COR-L47 (cell line): ENCODE results near the gene LHFPL3.

ENCODE experiments used
- DNase-seq: peaks from one replicate; lab custom pipeline; 2025; lab: John Stamatoyannopoulos, UW

The LHFPL3 gene

GRCh38 chr7:104371216-104371979, 43.0 kb downstream of the LHFPL3 start:
- DNase-seq: no peak

GRCh38 chr7:104371980-104372357, 43.6 kb downstream of the LHFPL3 start:
- DNase-seq: no peak

GRCh38 chr7:104382616-104383015, 54.2 kb downstream of the LHFPL3 start:
- DNase-seq: no peak

DNA sequence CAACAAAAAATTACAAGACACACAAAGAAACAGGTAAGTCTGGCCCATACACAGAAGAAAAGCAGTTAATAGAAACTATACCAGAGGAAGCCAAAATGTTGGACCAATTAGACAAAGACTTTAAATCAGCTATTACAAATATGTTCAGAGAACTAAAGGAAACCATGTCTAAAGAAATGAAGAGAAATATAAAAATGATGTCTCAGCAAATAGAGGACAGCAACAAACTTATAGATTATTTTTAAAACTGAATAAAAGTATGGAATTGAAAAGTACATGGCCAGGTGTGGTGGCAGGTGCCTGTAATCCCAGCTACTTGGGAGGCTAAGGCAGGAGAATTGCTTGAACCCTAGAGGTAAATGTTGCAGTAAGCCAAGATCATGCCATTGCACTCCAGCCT, 58.5 kb downstream of the LHFPL3 start:
- DNase-seq: no peak

DNA sequence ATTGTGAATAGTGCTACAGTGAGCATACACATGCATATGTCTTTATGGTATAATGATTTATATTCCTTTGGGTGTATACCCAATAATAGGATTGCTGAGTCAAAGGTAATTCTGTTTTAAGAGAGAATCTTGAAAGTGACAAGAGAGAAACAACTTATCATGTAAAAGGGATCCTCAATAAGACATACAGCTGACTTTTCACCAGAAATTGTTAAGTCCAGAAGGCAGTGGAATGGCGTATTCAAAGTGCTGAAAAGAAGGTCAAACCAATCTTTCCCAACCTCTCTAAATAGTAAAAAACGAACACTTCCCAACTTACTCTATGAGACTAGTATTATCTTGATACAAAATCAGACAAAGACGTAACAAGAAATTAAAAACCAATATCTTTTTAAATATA, 59.8 kb downstream of the LHFPL3 start:
- no peak for DNase-seq

DNA sequence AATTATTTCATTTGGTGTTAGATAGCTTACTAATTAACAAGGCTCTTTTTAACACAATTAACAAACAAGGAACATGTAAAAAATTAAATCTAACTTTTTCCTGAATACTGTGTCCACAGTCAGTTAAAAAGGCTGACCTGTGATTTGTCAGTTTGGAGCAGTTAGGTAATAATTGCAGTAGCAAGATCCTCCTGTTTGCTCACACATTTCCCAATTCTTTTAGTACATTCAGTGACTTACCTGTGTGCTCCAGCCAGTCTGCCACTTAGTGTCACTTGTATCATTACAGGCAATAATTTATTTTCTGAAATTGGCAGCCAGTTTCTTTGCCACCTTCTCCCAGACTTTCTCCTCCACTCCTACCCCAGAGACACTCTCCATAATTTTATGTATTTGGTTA, 66.8 kb downstream of the LHFPL3 start:
- DNase-seq: no peak

- no peak for DNase-seq
Measured at GRCh38 chr7:104397442-104397841, 69.0 kb downstream of the LHFPL3 start.

- no peak for DNase-seq
Measured at GRCh38 chr7:104408371-104408770, 80.0 kb downstream of the LHFPL3 start.

DNA sequence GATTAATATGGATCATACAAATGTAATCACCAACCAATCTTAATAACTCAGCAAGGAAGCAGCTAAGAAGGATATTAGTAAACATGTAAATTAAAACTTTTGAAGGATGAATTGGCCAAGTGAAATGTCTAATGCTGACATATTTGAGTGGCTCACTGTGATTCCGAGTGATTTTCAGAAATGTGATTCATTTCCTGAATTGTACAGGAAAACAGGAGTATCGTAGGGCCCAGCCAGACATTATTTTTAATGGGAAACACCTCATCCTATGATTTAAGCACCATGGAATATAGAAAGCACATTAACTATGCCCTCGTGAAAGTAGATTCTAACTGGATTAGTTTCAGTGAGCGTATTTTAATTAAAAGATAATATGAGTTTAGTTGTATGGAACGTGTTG, 82.3 kb downstream of the LHFPL3 start:
- DNase-seq: no peak

DNA sequence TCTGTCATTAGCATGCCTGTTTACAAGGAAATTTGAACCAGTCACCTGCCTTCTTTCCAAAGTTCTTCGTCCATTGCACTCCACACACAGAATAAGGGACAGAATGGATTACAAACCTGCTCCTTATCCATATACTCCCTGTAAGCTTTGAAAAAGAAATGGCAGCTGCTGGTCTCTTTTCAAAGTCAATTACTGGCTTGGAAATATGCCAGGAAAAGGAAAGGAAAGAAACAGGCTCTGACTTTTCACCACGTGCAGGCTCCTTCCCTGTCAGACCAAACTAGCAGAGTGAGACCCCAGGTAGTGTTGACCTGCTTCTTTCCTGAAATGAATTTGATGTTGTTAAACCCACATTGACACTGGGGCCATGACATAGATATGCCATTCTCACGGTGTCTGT, 84.5 kb downstream of the LHFPL3 start:
- DNase-seq: peak; percentile 43

- DNase-seq: no peak
Measured at GRCh38 chr7:104414216-104414615, 85.8 kb downstream of the LHFPL3 start.

DNA sequence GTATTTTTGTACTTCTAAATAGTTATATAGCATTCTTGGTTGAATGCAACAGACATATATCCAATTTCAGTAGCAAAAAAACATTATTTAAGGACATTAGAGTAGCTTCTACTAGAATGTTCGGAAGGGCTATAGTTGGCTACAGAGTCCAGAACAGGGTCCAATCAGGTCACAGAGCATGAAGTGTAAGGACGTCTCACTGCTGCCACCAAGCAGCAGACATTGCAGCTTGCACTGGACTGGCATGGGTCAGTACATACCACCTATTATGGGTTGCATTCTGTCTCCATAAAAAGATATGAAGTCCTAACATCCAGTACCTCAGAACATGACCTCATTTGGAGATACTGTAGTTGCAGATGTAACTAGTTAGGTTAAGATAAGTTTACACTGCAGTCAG, 87.3 kb downstream of the LHFPL3 start:
- no peak for DNase-seq

GRCh38 chr7:104416866-104417393, 88.5 kb downstream of the LHFPL3 start:
- no peak for DNase-seq

DNA sequence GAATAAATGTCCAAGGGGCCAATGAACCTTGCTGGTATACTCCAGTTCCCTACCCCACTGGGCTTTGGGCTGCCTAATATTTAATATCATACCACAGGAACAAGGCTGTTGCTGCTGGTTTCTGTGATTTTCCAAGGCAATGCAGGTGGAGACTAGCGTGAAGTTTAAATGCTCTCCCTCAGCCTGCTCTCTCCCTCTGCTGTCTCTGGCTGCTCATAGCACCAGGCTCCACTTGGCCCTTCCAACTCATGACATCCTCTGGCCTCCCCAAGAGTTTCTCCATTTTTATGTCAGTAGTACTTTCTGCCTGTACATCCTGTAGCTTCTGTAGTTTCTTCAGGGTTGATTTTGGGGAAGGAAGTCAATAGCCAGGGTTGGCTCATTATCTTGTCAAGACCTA, 103.5 kb downstream of the LHFPL3 start:
- no peak for DNase-seq

DNA sequence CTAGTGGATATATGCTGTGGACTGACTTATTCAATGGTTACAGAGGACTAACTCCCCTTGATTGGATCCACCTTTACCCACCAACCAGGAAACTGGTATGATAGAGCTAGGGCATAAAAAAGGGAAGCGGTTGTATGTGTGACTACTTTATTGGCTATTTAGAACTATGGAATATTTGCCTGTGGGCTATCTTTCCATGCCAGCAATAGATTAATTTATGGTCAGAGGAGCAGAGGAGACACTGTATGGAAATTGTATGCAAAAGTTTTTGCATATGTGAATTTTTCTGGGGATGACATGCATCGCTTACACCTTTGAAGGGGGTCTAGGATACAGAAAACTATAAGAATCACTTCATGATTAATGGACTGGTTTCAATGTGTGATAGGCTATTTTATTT, 105.7 kb downstream of the LHFPL3 start:
- DNase-seq: no peak

DNA sequence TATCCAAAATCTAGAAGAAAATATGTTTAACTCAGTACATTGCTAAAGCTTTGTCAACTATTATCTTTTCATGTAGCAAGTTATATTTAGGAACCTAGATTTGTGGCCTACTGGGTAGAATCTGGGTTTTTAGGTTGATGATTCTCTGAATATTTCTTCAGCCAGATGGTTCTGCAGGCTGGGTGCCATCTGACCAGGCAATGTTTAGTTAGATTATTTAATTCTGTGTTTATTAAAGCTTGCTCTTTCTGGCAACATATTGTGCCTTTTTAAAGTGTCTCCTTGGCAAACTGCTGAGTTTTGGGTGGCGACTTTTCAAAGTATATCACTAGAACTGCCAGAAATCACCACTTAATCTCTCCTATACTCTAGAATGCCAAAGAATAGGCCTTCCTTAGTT, 114.1 kb downstream of the LHFPL3 start:
- no peak for DNase-seq

GRCh38 chr7:104444017-104444416, 115.6 kb downstream of the LHFPL3 start:
- no peak for DNase-seq

DNA sequence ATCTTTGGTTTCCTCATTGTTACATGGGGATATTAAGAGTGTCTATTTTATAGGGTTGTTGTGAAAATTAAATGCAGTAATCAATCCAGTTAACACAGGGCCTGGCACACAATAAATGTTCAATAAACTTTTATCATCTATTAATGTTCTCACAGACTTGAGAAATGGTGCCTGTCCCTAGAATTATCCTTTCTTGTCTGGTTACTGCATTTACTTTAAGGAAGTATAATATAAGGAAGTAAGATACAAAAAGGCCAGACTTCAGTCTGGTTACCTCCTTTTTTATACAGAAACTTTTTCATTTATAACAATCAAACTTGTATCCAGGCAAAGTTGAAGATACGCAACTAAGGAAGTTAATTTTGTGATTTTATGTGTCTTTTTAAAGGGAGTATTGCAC, 117.0 kb downstream of the LHFPL3 start:
- DNase-seq: no peak

- no peak for DNase-seq
Measured at GRCh38 chr7:104450861-104451260, 122.5 kb downstream of the LHFPL3 start.

GRCh38 chr7:104453190-104453589, 124.8 kb downstream of the LHFPL3 start:
- no peak for DNase-seq

DNA sequence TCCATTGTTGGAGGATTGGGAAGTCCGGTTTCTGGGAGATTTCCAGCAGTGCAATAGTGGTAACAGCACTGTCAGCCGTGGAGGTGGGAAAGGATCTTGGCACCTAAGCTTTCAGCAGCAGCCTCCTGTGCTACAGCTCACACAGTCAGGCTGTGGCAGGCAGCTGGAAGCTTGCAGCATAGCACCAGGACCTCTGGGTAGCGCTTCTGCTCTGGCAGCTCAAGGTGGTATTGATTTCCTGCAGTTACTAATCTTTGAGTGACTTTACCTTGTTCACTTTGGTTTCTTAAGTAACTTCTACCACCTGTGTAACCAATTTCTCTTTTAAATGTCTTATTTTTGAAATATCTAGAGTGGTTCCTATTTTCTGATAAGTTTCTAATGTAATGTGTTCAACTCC, 130.5 kb downstream of the LHFPL3 start:
- no peak for DNase-seq

- no peak for DNase-seq
Measured at GRCh38 chr7:104469166-104469820, 140.9 kb downstream of the LHFPL3 start.

GRCh38 chr7:104480529-104480928, 152.1 kb downstream of the LHFPL3 start:
- DNase-seq: no peak
